Natural killer cell (primary cell): ENCODE results near the gene IRF1. TPM values are rescaled to one million over a fixed set of nuclear protein-coding genes. Genes with fewer than 3 reads are reported as not detected.

ENCODE experiments used
- ATAC-seq, 3 donors: fragments of 150-1000 bp in 2 of 3; fragments of 200-7000 bp in 1 of 3; cut with Tn5 transposase; 1 replicate in 1 of 3; 2 replicates in 2 of 3; pipeline ENCODE4 v1.10.0; 2021; ENCODE audit warnings: mild to moderate bottlenecking in 2 of 3, moderate library complexity in 2 of 3
- DNase-seq, 2 donors: peaks; one replicate each; pipeline versions ENCODE4 v3.0.0 to v3.0.0-alpha.2; 2013 to 2021; ENCODE audit warnings: mixed read lengths in 1 of 2
- H3K27ac ChIP-seq: one replicate; pipeline ENCODE4 v1.5.1; 2013; ENCODE audit warnings: mild to moderate bottlenecking, low read length
- H3K27me3 ChIP-seq: one replicate; pipeline ENCODE4 v1.6.1; 2013; ENCODE audit warnings: low read length; ENCODE audit not compliant: control insufficient read depth, insufficient read depth
- H3K36me3 ChIP-seq: one replicate; pipeline ENCODE4 v1.6.1; 2013; ENCODE audit warnings: low read length; ENCODE audit not compliant: control insufficient read depth, insufficient read depth
- H3K4me1 ChIP-seq: one replicate; pipeline ENCODE4 v1.6.1; 2013; ENCODE audit warnings: low read length; ENCODE audit not compliant: control insufficient read depth, insufficient read depth
- H3K4me3 ChIP-seq: one replicate; pipeline ENCODE4 v1.5.1; 2013; ENCODE audit warnings: low read length
- H3K9me3 ChIP-seq: one replicate; pipeline ENCODE4 v1.6.1; 2013; ENCODE audit warnings: low read length; ENCODE audit not compliant: control insufficient read depth, insufficient read depth
- H3K27ac Mint-ChIP-seq, 2 donors: one replicate each; pipeline ENCODE4 v1.8.0; 2022; ENCODE audit warnings: mild to moderate bottlenecking in 2 of 2, mixed read lengths in 2 of 2, moderate library complexity in 1 of 2
- H3K27me3 Mint-ChIP-seq, 2 donors: one replicate each; pipeline ENCODE4 v1.8.0; 2022; ENCODE audit warnings: low read depth in 2 of 2, mixed read lengths in 2 of 2
- H3K36me3 Mint-ChIP-seq: one replicate; pipeline ENCODE4 v1.8.0; 2022; ENCODE audit warnings: mixed read lengths
- H3K4me1 Mint-ChIP-seq, 2 donors: one replicate each; pipeline ENCODE4 v1.8.0; 2022; ENCODE audit warnings: mixed read lengths in 2 of 2
- H3K4me3 Mint-ChIP-seq: one replicate; pipeline ENCODE4 v1.8.0; 2022; ENCODE audit warnings: mild to moderate bottlenecking, moderate library complexity, mixed read lengths
- H3K9me3 Mint-ChIP-seq, 2 donors: one replicate each; pipeline ENCODE4 v1.8.0; 2022; ENCODE audit warnings: mixed read lengths in 2 of 2
- CTCF ChIP-seq: fragments of 200-600 bp; IDR thresholded peaks from one replicate; pipeline ENCODE4 v1.8.0; 2022; ENCODE audit warnings: antibody characterized with exemption
- WGBS: methylation state at CpG from one replicate; pipeline ENCODE4 v1.1.7; 2013; ENCODE audit warnings: missing lambda C conversion rate; ENCODE audit not compliant: insufficient coverage; 5-methylcytosine and 5-hydroxymethylcytosine counted together
- intact Hi-C: fragments of 100-400 bp; cut with micrococcal nuclease; formaldehyde crosslinking; loops from one replicate; pipeline ENCODE4 v1.14.2; 2022
- total RNA-seq, 4 donors: library from RNA; stranded (reverse); fragments of 120-200 nt in 1 of 4; gene quantifications; one replicate each; pipeline versions ENCODE4 v1.2.3 to v1.2.4, GENCODE V29; 2013 to 2022

The IRF1 gene
- total RNA-seq, 3 donors from 2014 or later (not counting 1 experiment from before 2014, with no cell fraction given) = 1,190 to 1,513 (median 1,282) TPM

DNA sequence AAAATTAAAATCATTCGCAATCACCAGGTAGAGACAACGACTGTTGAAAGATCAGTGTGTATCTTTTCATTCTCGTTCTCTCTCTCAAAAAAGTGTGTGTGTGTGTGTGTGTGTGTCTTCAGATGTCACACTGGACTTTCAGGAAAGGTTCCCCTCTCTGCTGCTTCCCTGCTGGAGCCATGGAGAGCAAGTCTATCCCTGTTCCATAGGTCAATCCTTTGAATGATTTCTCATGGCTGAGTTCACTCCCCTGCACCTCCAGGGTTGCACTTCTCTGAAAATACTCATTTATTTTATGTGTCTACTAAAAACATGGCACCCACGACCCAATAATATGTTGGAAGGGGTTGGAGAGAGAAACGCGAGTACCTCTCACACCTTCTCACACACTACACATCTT, 28.2 kb downstream of the IRF1 start:
- Mint-ChIP-seq H3K9me3 (peaks cover 0 to 3% of the 10 kb centered on the region in 2 donors), H3K27ac (peak overlapping the region; percentile 97 to 100), H3K36me3 (no peaks in the 10 kb centered on the region), H3K4me1 (peaks cover 97 to 99% of the 10 kb centered on the region in 2 donors), H3K4me3 (peak overlapping the region; percentile 80), H3K27me3 (no peaks in the 10 kb centered on the region)
- H3K4me1 ChIP-seq = peaks cover 84% of the 10 kb centered on the region
- intact Hi-C loops = no loop called here
- peak overlapping the region; percentile 85 for H3K27ac ChIP-seq
- no peak for TF ChIP-seq CTCF
- peaks cover 19% of the 10 kb centered on the region for H3K36me3 ChIP-seq
- H3K4me3 ChIP-seq = no peak overlapping the region
- no peaks in the 10 kb centered on the region for H3K27me3 ChIP-seq
- ATAC-seq (no peak), DNase-seq (no peak)
- no peaks in the 10 kb centered on the region for H3K9me3 ChIP-seq
- 87% methylated on average over 5 of the region's 6 CpGs for WGBS

GRCh38 chr5:132461569-132462070, 29.0 kb downstream of the IRF1 start:
- TF ChIP-seq CTCF = no peak
- intact Hi-C loops = no loop called here
- no peaks in the 10 kb centered on the region for H3K27me3 ChIP-seq
- WGBS = 71% methylated on average over 2 of the region's 2 CpGs
- no peak overlapping the region for H3K4me3 ChIP-seq
- H3K4me1 ChIP-seq = peaks cover 84% of the 10 kb centered on the region
- Mint-ChIP-seq H3K4me1 (peaks cover 97 to 99% of the 10 kb centered on the region in 2 donors), H3K27ac (peak overlapping the region; percentile 97 to 100), H3K36me3 (no peaks in the 10 kb centered on the region), H3K9me3 (peaks cover 0 to 3% of the 10 kb centered on the region in 2 donors), H3K27me3 (no peaks in the 10 kb centered on the region), H3K4me3 (peak overlapping the region; percentile 25)
- H3K36me3 ChIP-seq = peaks cover 22% of the 10 kb centered on the region
- no peaks in the 10 kb centered on the region for H3K9me3 ChIP-seq
- no peak for DNase-seq
- peak overlapping the region; percentile 7 for H3K27ac ChIP-seq
- no peak for ATAC-seq

- H3K9me3 Mint-ChIP-seq = peaks cover 0 to 3% of the 10 kb centered on the region in 2 donors
- WGBS = 32% methylated on average over 3 of the region's 5 CpGs
- H3K4me3 Mint-ChIP-seq = peak overlapping the region; percentile 63
- ATAC-seq (no peak), DNase-seq (peak in 1 of 2 donors; percentile 16)
- Histone ChIP-seq H3K36me3 (peaks cover 22% of the 10 kb centered on the region), H3K4me3 (no peak overlapping the region), H3K27ac (peak overlapping the region; percentile 97), H3K4me1 (peaks cover 84% of the 10 kb centered on the region), H3K27me3 (no peaks in the 10 kb centered on the region), H3K9me3 (no peaks in the 10 kb centered on the region)
- intact Hi-C loops = no loop called here
- H3K4me1 Mint-ChIP-seq = peaks cover 97 to 99% of the 10 kb centered on the region in 2 donors
- peak overlapping the region; percentile 97 to 100 for H3K27ac Mint-ChIP-seq
- TF ChIP-seq CTCF = no peak
- H3K36me3 Mint-ChIP-seq = no peaks in the 10 kb centered on the region
- no peaks in the 10 kb centered on the region for H3K27me3 Mint-ChIP-seq
Measured at GRCh38 chr5:132460846-132461568, 29.6 kb downstream of the IRF1 start.
